GM12872 (cell line): ENCODE results near the gene DDC.

ENCODE experiments used
- TF ChIP-seq, protein P1 (sequence below): IDR thresholded peaks from 3 replicates; pipeline ENCODE4 v1.5.1; 2011; ENCODE audit warnings: low read depth, mild to moderate bottlenecking, low read length, moderate library complexity; ENCODE audit not compliant: insufficient read depth

The DDC gene

DNA sequence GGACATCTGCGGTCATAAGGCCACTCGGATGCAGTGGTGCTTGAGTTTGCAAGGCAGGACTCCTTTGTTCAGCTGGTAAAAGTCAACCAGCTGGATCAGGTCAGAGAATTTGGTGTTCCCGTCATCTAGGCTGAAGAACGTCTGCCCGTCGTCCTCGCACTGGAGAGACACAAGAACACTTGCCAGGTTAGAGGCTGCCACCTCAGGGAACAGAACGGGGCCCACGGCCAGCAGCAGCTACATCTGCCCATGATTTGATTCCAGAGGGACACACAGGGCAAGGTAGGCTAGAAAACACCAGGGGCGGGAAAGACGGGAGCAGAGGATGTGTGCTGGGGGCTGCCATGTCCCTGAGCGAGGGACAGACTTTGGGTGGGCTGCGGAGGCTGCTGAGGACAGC lies 27.7 kb upstream of the DDC start:
- TF ChIP-seq, protein P1, sequence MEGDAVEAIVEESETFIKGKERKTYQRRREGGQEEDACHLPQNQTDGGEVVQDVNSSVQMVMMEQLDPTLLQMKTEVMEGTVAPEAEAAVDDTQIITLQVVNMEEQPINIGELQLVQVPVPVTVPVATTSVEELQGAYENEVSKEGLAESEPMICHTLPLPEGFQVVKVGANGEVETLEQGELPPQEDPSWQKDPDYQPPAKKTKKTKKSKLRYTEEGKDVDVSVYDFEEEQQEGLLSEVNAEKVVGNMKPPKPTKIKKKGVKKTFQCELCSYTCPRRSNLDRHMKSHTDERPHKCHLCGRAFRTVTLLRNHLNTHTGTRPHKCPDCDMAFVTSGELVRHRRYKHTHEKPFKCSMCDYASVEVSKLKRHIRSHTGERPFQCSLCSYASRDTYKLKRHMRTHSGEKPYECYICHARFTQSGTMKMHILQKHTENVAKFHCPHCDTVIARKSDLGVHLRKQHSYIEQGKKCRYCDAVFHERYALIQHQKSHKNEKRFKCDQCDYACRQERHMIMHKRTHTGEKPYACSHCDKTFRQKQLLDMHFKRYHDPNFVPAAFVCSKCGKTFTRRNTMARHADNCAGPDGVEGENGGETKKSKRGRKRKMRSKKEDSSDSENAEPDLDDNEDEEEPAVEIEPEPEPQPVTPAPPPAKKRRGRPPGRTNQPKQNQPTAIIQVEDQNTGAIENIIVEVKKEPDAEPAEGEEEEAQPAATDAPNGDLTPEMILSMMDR, result no peak

DNA sequence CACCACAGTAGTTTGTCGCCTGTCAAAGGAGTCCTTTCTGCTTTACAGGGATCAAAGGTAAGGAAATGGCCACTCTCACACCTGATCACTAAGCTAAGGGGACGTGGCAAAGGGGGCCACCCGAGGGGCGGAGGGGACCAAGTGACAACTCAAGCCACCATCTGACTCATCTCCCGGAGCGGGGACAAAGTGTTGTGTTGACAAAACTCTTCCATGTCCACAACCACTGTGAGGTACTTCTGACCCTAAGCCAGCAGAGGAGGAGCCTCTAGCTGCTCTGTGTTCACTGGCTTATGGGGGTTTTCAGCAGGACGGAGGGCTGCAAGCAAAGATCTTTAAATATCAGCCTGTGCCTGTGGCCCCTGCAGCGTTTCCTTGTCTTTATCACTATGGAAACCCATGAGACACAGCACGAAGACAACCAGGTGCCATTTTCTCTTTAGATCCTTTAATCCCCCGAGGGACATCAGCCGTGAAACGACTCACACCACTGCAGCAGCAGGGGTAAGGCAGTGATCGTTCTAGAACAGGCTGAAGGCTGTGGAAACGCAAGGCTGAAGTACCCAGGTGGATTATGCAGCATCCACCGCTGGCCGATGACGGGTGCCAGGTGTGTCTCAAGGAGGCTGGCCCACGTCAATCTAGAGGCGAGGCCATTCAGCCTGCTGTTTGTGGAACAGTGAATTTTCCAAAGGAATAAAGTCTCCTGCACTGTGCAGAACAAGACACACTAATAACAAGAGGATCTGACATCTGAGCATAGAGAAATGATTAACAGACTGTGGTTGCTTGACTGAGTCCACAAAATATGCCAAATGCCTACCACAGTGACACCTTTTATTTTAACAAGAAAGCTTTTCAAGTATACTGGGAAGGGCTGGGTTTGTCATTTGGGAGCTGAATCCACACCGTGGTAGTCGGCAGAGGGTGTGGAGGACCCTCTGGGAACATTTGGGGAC lies 26.6 kb upstream of the DDC start:
- TF ChIP-seq, protein P1, result no peak

DNA sequence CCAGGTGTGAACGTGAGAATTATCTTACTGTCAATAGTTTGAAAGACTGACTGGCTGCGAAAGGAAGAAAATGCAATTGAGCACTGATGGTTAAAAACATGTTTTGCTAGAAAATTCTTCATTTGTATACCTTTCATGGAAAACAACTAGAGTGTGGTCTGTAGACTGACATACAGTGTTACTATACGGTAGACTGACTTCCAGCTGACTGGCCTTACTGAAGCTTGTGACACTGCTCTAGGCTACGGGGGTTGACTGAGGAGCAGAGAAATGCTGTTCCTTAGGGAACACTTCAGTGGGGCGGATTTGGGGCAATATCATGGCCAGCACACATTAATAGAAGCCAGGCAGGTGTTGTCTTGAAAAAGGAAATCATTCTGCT lies 25.9 kb upstream of the DDC start:
- TF ChIP-seq, protein P1, result no peak

DNA sequence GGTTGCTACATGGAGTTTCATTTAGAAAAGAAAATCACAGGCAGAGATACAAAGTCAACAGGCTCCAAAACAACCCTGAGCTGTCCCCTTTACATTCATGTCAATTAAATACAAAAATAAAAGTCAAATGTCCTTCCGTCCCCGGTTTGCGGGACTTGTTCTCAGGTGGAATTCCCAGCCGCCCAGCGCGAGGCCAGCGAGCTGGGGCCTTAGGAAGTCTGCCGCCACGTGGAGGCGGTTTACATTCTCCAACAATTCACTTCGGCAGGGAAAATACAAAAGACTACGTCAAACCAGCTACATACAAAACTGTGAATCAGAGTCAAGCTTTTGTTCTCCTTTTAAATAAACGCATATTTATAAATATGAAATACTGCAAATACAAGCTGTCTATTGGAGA lies 25.3 kb upstream of the DDC start:
- TF ChIP-seq, protein P1, result no peak

DNA sequence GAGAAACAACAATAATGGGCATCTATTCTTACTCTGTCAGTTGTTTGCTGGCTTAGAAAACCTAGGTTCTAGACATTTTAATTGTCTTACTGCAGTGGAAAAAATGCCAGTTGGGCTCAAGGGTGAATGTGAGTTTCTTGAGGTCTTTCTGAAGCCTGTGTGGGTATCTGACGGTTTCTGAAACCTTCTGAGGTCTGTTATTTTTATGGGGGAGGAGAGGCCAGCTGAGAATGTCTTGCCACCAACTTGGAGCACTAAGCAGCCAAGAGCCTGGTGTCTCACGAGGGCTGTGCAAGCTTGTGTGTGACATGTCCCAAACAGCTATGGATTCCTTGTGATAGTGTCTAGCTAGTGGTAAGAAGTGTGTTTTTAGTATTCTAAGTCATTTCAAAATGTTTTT lies 24.2 kb upstream of the DDC start:
- TF ChIP-seq, protein P1, result no peak

DNA sequence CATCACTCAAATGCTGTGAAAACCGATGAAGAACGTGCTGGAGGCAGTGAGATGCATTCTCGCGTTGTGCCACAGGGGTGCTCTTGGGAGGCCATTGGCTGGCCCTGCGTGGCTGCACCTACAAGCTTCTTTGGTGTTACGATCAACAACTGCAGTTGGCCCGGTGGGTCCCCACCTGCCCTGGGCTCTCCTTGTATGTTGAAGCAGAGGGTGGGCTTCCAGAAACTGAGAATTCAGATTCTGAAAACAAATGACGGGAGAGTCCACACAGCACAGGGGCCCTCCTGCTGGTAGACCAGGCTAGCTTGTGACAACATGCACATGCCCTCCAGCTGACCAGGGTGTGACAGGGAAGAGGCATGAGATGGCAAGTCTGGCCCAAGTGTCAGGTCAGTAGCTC lies 23.7 kb upstream of the DDC start:
- TF ChIP-seq, protein P1, result peak; percentile 35; the same call in 2 of the 3 replicates

DNA sequence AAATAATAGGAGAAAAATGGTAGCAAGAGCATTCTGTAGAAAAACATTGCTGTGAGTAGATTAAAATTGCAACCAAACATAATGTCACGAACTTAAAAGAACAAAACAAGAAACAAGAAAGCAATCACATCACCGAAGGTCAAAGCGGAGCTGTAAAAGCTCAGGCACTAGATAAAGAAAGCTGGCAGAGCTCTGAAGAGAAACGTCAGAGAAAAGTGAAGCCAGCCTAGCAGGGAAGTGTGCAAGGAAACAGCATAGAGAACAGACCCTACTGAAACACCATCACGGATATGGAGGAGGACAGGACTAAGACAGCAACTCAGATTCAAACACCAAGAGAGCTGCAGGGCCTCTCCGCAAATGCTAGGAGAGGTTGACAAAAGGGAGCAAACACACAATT lies 22.5 kb upstream of the DDC start:
- TF ChIP-seq, protein P1, result no peak
